H9 (cell line): ENCODE data around the gene MPHOSPH10. TPM values are rescaled to one million over a fixed set of nuclear protein-coding genes. Genes with fewer than 3 reads are reported as not detected.
A peak's percentile ranks its signal among the peaks of the same experiment; 100 is the strongest.

Experiments used
- DNase-seq: peaks from one replicate; pipeline ENCODE4 v3.0.0-alpha.2; 2017
- H2AFZ ChIP-seq: one replicate; pipeline ENCODE4 v1.6.1; 2013; ENCODE audit warnings: mild to moderate bottlenecking, low read length, control low read depth, moderate library complexity
- H2AK5ac ChIP-seq: 2 replicates; pipeline ENCODE4 v1.6.1; 2013; ENCODE audit warnings: low read length, control low read depth, mixed read lengths; ENCODE audit not compliant: insufficient read length
- H2BK120ac ChIP-seq: one replicate; pipeline ENCODE4 v1.6.1; 2013; ENCODE audit warnings: low read depth, mild to moderate bottlenecking, low read length, control low read depth, inconsistent platforms; ENCODE audit not compliant: poor library complexity, severe bottlenecking
- H2BK12ac ChIP-seq: 2 replicates; pipeline ENCODE4 v1.6.1; 2013; ENCODE audit warnings: low read length, control low read depth, mixed read lengths, low read depth; ENCODE audit not compliant: insufficient read length
- H2BK15ac ChIP-seq: 2 replicates; pipeline ENCODE4 v1.6.1; 2013; ENCODE audit warnings: low read depth, low read length, control low read depth
- H2BK20ac ChIP-seq: one replicate; pipeline ENCODE4 v1.6.1; 2013; ENCODE audit warnings: low read depth, mild to moderate bottlenecking, low read length, control low read depth, inconsistent platforms; ENCODE audit not compliant: poor library complexity, severe bottlenecking
- H2BK5ac ChIP-seq: 2 replicates; pipeline ENCODE4 v1.6.1; 2013; ENCODE audit warnings: low read length, control low read depth, mixed read lengths; ENCODE audit not compliant: insufficient read length
- H3K14ac ChIP-seq: 2 replicates; pipeline ENCODE4 v1.6.1; 2013; ENCODE audit warnings: low read length, control low read depth; ENCODE audit not compliant: insufficient read depth
- H3K18ac ChIP-seq: 2 replicates; pipeline ENCODE4 v1.6.1; 2013; ENCODE audit warnings: low read depth, mild to moderate bottlenecking, mixed read lengths, low read length, control low read depth; ENCODE audit not compliant: insufficient read length
- H3K23ac ChIP-seq: 2 replicates; pipeline ENCODE4 v1.6.1; 2013; ENCODE audit warnings: low read length, control low read depth, mixed read lengths, low read depth; ENCODE audit not compliant: insufficient read length
- H3K23me2 ChIP-seq: 2 replicates; pipeline ENCODE4 v1.6.1; 2013; ENCODE audit warnings: low read depth, mild to moderate bottlenecking, mixed read lengths, low read length, control low read depth; ENCODE audit not compliant: insufficient read length, poor library complexity, severe bottlenecking
- H3K27ac ChIP-seq: 2 replicates; pipeline ENCODE4 v1.5.1; 2013; ENCODE audit warnings: low read length, control low read depth, mixed read lengths, low read depth; ENCODE audit not compliant: insufficient read length
- H3K27me3 ChIP-seq: 2 replicates; pipeline ENCODE4 v1.6.1; 2013; ENCODE audit warnings: low read length, control low read depth, inconsistent platforms; ENCODE audit not compliant: insufficient read depth
- H3K4ac ChIP-seq: 2 replicates; pipeline ENCODE4 v1.6.1; 2013; ENCODE audit warnings: low read depth, mild to moderate bottlenecking, control low read depth, inconsistent platforms, low read length, moderate library complexity
- H3K4me1 ChIP-seq: 2 replicates; pipeline ENCODE4 v1.6.1; 2013; ENCODE audit warnings: low read length, control low read depth, inconsistent platforms; ENCODE audit not compliant: insufficient read depth
- H3K4me2 ChIP-seq: 2 replicates; pipeline ENCODE4 v1.6.1; 2013; ENCODE audit warnings: low read length, control low read depth, mixed read lengths; ENCODE audit not compliant: insufficient read length, insufficient read depth
- H3K56ac ChIP-seq: 2 replicates; pipeline ENCODE4 v1.6.1; 2013; ENCODE audit warnings: low read depth, mild to moderate bottlenecking, mixed read lengths, low read length, control low read depth; ENCODE audit not compliant: insufficient read length
- H3K79me1 ChIP-seq: 2 replicates; pipeline ENCODE4 v1.6.1; 2013; ENCODE audit warnings: low read depth, mild to moderate bottlenecking, moderate library complexity, low read length, control low read depth, inconsistent platforms; ENCODE audit not compliant: insufficient read depth, poor library complexity, severe bottlenecking
- H3K79me2 ChIP-seq: 2 replicates; pipeline ENCODE4 v1.6.1; 2013; ENCODE audit warnings: low read length, control low read depth, inconsistent platforms; ENCODE audit not compliant: insufficient read depth
- H3K9ac ChIP-seq: 2 replicates; pipeline ENCODE4 v1.6.1; 2013; ENCODE audit warnings: low read length, control low read depth, mixed read lengths; ENCODE audit not compliant: insufficient read length; ENCODE audit errors: extremely low read depth
- H3K9me3 ChIP-seq: one replicate; pipeline ENCODE4 v1.6.1; 2013; ENCODE audit warnings: low read depth, low read length, inconsistent platforms; ENCODE audit not compliant: control insufficient read depth
- H3T11ph ChIP-seq: one replicate; pipeline ENCODE4 v1.6.1; 2013; ENCODE audit warnings: mild to moderate bottlenecking, low read length, control low read depth, inconsistent platforms
- H4K20me1 ChIP-seq: one replicate; pipeline ENCODE4 v1.6.1; 2013; ENCODE audit not compliant: control insufficient read depth, insufficient read length, insufficient read depth
- H4K5ac ChIP-seq: 2 replicates; pipeline ENCODE4 v1.6.1; 2013; ENCODE audit warnings: low read depth, mild to moderate bottlenecking, mixed read lengths, low read length, control low read depth; ENCODE audit not compliant: insufficient read length
- H4K8ac ChIP-seq: replicated peaks from 2 replicates; pipeline ENCODE4 v1.6.1; 2013; ENCODE audit warnings: low read length, control low read depth, mixed read lengths, low read depth; ENCODE audit not compliant: insufficient read length
- H4K91ac ChIP-seq: 2 replicates; pipeline ENCODE4 v1.6.1; 2013; ENCODE audit warnings: low read depth, mild to moderate bottlenecking, moderate library complexity, mixed read lengths, low read length, control low read depth; ENCODE audit not compliant: insufficient read length
- H3K27ac Mint-ChIP-seq, 3 experiments: 2 replicates in 2 of 3; 3 replicates in 1 of 3; pipeline ENCODE4 v1.8.0; 2020 to 2021; ENCODE audit warnings: mixed read lengths in 3 of 3, mild to moderate bottlenecking in 1 of 3, moderate library complexity in 1 of 3
- H3K27me3 Mint-ChIP-seq: 2 replicates; pipeline ENCODE4 v1.8.0; 2021; ENCODE audit warnings: low read depth, mild to moderate bottlenecking, moderate library complexity, mixed read lengths
- H3K36me3 Mint-ChIP-seq, 3 experiments: 2 replicates in 2 of 3; 3 replicates in 1 of 3; pipeline ENCODE4 v1.8.0; 2020 to 2021; ENCODE audit warnings: low read depth in 3 of 3, mixed read lengths in 3 of 3; ENCODE audit not compliant: insufficient read depth in 1 of 3
- H3K4me1 Mint-ChIP-seq, 2 experiments: 2 replicates each; pipeline ENCODE4 v1.8.0; 2020; ENCODE audit warnings: mixed read lengths in 2 of 2
- H3K4me3 Mint-ChIP-seq, 2 experiments: 2 replicates in 1 of 2; 3 replicates in 1 of 2; pipeline ENCODE4 v1.8.0; 2020 to 2021; ENCODE audit warnings: mild to moderate bottlenecking in 2 of 2, mixed read lengths in 2 of 2, moderate library complexity in 1 of 2
- H3K9me3 Mint-ChIP-seq, 2 experiments: 2 replicates in 1 of 2; 3 replicates in 1 of 2; pipeline ENCODE4 v1.8.0; 2020; ENCODE audit warnings: mild to moderate bottlenecking in 2 of 2, mixed read lengths in 2 of 2, moderate library complexity in 1 of 2
- CTCF ChIP-seq: fragments of 200-600 bp; sonication (generic); conservative IDR thresholded peaks from 3 replicates; pipeline ENCODE4 v1.8.0; 2021; ENCODE audit warnings: antibody characterized with exemption, mild to moderate bottlenecking
- WGBS: extraction: QIAGEN DNeasy Blood & Tissue Kit; methylation state at CpG from one replicate; pipeline ENCODE4 v1.1.7; 2013; ENCODE audit warnings: missing lambda C conversion rate, low lambda C conversion rate, mixed read lengths; ENCODE audit not compliant: insufficient read length; ENCODE audit errors: extremely low coverage; 5-methylcytosine and 5-hydroxymethylcytosine counted together
- total RNA-seq: library from RNA; stranded (reverse); gene quantifications from 2 replicates; pipeline ENCODE4 v1.2.1, GENCODE V29; 2021

The MPHOSPH10 gene
- total RNA-seq, 1 experiment from 2014 or later = 42.1 TPM

GRCh38 chr2:71101656-71102055 lies 28.8 kb upstream of the MPHOSPH10 start:
- no peak overlapping the region for H3K9ac ChIP-seq
- H2BK20ac ChIP-seq = no peak overlapping the region
- Mint-ChIP-seq H3K9me3 (peaks cover 0 to 5% of the 10 kb centered on the region in 2 experiments; a peak in 2 of 5 replicates), H3K36me3 (peaks cover 0 to 4% (median 0%) of the 10 kb centered on the region in 3 experiments; a peak in 2 of 7 replicates), H3K4me1 (peaks cover 24% of the 10 kb centered on the region in 2 experiments), H3K4me3 (no peak overlapping the region), H3K27ac (peak overlapping the region in 1 of 3 experiments; percentile 65; a peak in 1 of 7 replicates), H3K27me3 (peaks cover 2% of the 10 kb centered on the region; the same call in 1 of the 2 replicates)
- H3K18ac ChIP-seq = no peak overlapping the region
- peaks cover 9% of the 10 kb centered on the region; the same call in 1 of the 2 replicates for H3K4me1 ChIP-seq
- H3K27ac ChIP-seq = no peak overlapping the region
- H4K20me1 ChIP-seq = no peaks in the 10 kb centered on the region
- no peak overlapping the region for H3K4ac ChIP-seq
- H4K91ac ChIP-seq = no peak overlapping the region
- no peak overlapping the region for H2AK5ac ChIP-seq
- no peaks in the 10 kb centered on the region for H3K9me3 ChIP-seq
- no peak overlapping the region for H2AFZ ChIP-seq
- no peak overlapping the region for H2BK120ac ChIP-seq
- H3K4me2 ChIP-seq = no peak overlapping the region
- no peaks in the 10 kb centered on the region for H3K23me2 ChIP-seq
- H2BK5ac ChIP-seq = no peak overlapping the region
- DNase-seq = no peak
- H3K56ac ChIP-seq = no peak overlapping the region
- H2BK12ac ChIP-seq = peak overlapping the region; percentile 70
- no peak overlapping the region for H4K5ac ChIP-seq
- no peaks in the 10 kb centered on the region for H3K79me1 ChIP-seq
- TF ChIP-seq CTCF = no peak
- no peak overlapping the region for H3K23ac ChIP-seq
- H3K79me2 ChIP-seq = no peaks in the 10 kb centered on the region
- no peak overlapping the region for H2BK15ac ChIP-seq
- no peak overlapping the region for H3T11ph ChIP-seq
- no peak overlapping the region for H4K8ac ChIP-seq
- H3K27me3 ChIP-seq = no peaks in the 10 kb centered on the region
- WGBS = no CpG with 5 or more reads among the region's 2 CpGs
- H3K14ac ChIP-seq = no peak overlapping the region
